GM18517 (cell line): ENCODE measurements around the gene NECTIN4.
A peak's percentile ranks its signal among the peaks of the same experiment; 100 is the strongest.
"Not testable (repeated sequence)": the region's sequence is repeated elsewhere in the genome, so short reads cannot be mapped to it uniquely, and the experiment has no call there.

Source experiments
- ATAC-seq: cut with Tn5 transposase; IDR thresholded peaks from one replicate; pipeline ENCODE4 v1.9.1; 2021; ENCODE audit warnings: mild to moderate bottlenecking, moderate library complexity; ENCODE audit not compliant: unreplicated experiment

Gene NECTIN4

DNA sequence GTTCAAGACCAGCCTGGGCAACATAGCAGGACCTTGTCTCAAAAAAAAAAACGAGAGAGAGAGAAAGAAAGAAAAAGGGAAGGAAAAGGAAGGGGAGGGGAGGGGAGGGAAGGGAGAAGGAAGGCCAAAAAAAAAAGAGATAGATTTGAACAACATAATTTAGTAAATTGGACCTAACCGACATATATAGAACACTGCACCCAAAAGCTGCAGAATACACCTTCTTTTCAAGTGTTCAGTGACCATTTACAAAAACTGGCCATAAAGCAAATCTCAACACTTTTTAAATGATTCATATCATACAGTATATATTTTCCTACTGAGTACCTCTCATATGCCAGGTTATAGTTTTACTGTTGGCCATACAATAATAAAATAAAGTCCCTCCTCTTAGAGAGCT lies 57.5 kb downstream of the NECTIN4 start:
- no peak for ATAC-seq

GRCh38 chr1:161029466-161029865 lies 59.9 kb downstream of the NECTIN4 start:
- ATAC-seq = not testable (repeated sequence)

DNA sequence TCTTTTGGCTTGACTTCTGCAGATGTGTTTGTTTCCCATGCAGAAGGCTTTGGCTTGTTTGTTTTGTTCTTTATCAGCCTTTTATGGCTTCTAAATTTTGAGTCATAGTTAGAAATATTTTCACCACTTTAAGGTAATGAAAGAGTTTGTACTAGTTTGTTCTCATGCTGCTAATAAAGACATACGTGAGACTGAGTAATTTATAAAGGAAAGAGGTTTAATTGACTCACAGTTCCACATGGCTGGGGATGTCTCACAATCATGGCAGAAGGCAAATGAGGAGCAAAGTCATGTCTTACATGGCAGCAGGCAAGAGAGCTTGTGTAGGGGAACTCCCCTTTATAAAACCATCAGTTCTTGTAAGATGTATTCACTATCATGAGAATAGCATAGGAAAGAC lies 62.4 kb downstream of the NECTIN4 start:
- not testable (repeated sequence) for ATAC-seq

GRCh38 chr1:161022432-161022831 lies 66.9 kb downstream of the NECTIN4 start:
- ATAC-seq = not testable (repeated sequence)

DNA sequence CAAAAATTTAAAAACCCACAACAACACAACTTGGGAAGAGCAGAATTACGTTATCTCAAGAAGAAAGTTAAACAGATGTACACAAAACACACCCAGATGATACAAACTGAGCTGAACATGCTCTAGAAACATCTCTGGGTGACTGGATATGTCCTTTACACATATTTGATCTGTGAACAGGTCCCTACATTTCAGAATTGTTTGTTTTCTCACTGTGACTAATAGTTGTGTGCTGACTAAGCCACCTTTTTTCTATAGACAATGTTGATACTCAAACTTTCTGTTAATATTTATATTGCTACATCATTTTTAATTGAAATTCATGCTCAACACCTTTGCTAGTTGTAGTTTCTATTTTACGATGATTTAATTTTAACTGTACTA lies 67.4 kb downstream of the NECTIN4 start:
- no peak for ATAC-seq

GRCh38 chr1:161021165-161021969 lies 68.0 kb downstream of the NECTIN4 start:
- peak; percentile 62 for ATAC-seq
